BLaER1 (cell line): Measurements from ENCODE around the gene SCFD2.

Source experiments
- H3K27ac ChIP-seq: shearing (Covaris generic); formaldehyde crosslinking; 2 replicates; pipeline ENCODE4 v1.8.1; 2022
- H3K27me3 ChIP-seq: shearing (Covaris generic); formaldehyde crosslinking; 2 replicates; pipeline ENCODE4 v1.8.1; 2022
- H3K36me3 ChIP-seq: shearing (Covaris generic); formaldehyde crosslinking; 2 replicates; pipeline ENCODE4 v1.8.1; 2022
- H3K4me1 ChIP-seq: shearing (Covaris generic); formaldehyde crosslinking; 2 replicates; pipeline ENCODE4 v1.8.1; 2022
- H3K4me2 ChIP-seq: shearing (Covaris generic); formaldehyde crosslinking; 2 replicates; pipeline ENCODE4 v1.8.1; 2022
- H3K4me3 ChIP-seq: shearing (Covaris generic); formaldehyde crosslinking; 2 replicates; pipeline ENCODE4 v1.8.1; 2022
- H3K9ac ChIP-seq: shearing (Covaris generic); formaldehyde crosslinking; 2 replicates; pipeline ENCODE4 v1.8.1; 2022
- H3K9me3 ChIP-seq: shearing (Covaris generic); formaldehyde crosslinking; 2 replicates; pipeline ENCODE4 v1.8.1; 2022
- H4K20me1 ChIP-seq: shearing (Covaris generic); formaldehyde crosslinking; 2 replicates; pipeline ENCODE4 v1.8.1; 2022
- Cebpa-rat ChIP-seq: shearing (Covaris generic); IDR thresholded peaks from 2 replicates; pipeline ENCODE4 v1.8.1; 2022

The SCFD2 gene

DNA sequence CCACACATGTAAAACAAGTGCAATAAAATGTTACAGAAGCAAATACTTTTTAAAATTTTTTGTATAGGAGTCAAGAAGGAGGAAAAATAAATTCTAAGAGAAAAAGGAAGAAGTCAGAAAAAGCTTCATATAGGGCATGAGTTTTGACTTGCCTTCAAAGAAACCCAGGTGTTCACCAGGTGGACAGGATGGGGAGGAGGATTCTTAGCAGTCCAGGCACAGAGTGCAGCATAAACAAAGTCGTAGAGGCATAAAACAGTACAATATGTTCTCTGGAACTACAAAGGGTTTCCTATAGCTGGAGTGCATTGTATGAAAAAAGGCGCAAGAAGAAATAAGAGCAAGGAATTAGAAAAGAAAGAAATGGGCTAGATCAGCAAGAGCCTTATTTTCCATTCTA, 1.9 kb upstream of the SCFD2 start:
- H3K27ac ChIP-seq: no peak overlapping the region
- H4K20me1 ChIP-seq: peaks cover 13% of the 10 kb centered on the region; the same call in 1 of the 2 replicates
- H3K4me1 ChIP-seq: peaks cover 29% of the 10 kb centered on the region
- no peaks in the 10 kb centered on the region for H3K9me3 ChIP-seq
- no peaks in the 10 kb centered on the region for H3K27me3 ChIP-seq
- no peak overlapping the region for H3K4me3 ChIP-seq
- no peak overlapping the region for H3K9ac ChIP-seq
- H3K36me3 ChIP-seq: no peaks in the 10 kb centered on the region
- no peak for TF ChIP-seq Cebpa-rat
- no peak overlapping the region for H3K4me2 ChIP-seq

DNA sequence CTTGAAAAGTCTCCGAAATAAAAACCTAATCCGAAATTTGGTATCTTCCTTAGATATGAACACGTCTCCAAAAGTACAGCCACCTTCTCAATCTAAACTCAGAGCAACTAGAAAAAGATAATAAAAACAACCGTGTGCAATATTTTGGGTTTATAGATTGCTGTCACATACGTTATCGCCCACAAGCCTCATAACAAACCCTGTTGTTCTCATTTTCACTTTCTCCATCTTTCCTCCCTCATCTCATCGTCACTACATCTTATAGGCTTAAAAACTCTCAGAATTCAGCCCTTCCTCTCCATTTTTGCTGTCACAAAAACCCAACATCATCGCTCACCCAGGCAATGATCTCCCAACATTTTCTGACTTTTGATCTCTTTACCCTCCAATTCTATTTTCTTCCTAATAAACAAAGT, 448 bp upstream of the SCFD2 start:
- H4K20me1 ChIP-seq: peaks cover 27% of the 10 kb centered on the region; the same call in 1 of the 2 replicates
- H3K9ac ChIP-seq: peak overlapping the region; percentile 82; the same call in 1 of the 2 replicates
- no peaks in the 10 kb centered on the region for H3K27me3 ChIP-seq
- TF ChIP-seq Cebpa-rat: no peak
- H3K9me3 ChIP-seq: no peaks in the 10 kb centered on the region
- peaks cover 43% of the 10 kb centered on the region for H3K4me1 ChIP-seq
- H3K4me2 ChIP-seq: peak overlapping the region; percentile 94
- H3K36me3 ChIP-seq: 0 out of 2 replicates have a peak, but pooled peaks cover 5% of the 10 kb centered on the region
- H3K4me3 ChIP-seq: peak overlapping the region; percentile 97
- H3K27ac ChIP-seq: peak overlapping the region; percentile 68

DNA sequence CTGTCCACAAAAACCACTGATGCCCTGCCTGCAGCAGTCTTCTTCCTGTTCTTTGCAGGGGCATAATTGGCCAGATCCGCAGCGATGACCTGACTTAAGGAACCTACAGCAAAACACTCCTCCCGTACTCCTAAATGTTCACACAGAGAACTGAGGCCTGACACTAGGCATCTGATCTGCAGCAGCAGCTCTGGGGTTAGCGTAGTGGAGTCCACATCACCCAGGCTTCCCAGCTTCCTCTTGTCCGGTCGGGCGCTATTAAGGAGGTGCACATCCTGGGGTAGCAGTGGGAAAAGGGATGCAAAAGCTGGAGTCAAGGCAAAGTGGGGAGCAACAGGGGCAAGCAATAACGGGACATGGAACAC, 758 bp downstream of the SCFD2 start:
- Histone ChIP-seq H3K4me3 (peak overlapping the region; percentile 97), H4K20me1 (peaks cover 38% of the 10 kb centered on the region; the same call in 1 of the 2 replicates), H3K27me3 (no peaks in the 10 kb centered on the region), H3K4me1 (peaks cover 46% of the 10 kb centered on the region), H3K9ac (peak overlapping the region; percentile 82), H3K4me2 (peak overlapping the region; percentile 94), H3K36me3 (peaks cover 11% of the 10 kb centered on the region; the same call in 1 of the 2 replicates), H3K9me3 (no peaks in the 10 kb centered on the region), H3K27ac (peak overlapping the region; percentile 68)
- no peak for TF ChIP-seq Cebpa-rat

DNA sequence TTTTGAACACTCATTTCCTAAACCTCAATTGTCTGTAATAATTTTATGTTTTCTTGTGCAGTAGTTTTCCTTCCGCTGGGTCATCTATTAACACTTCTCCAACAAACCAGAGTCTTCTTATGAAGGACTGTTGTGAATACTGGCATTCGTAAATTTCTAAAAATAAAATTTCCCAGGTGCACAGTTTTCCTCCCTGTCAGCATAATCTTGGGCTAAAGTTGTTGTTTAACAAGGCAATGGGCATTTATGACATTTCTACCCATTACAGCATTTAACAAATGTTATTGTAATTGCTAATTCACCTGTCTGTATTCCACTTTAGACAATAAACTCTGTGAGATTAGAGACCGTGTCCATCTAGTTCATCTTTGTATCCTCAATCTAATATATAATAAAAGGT, 1.2 kb downstream of the SCFD2 start:
- H3K9me3 ChIP-seq: no peaks in the 10 kb centered on the region
- peaks cover 14% of the 10 kb centered on the region; the same call in 1 of the 2 replicates for H3K36me3 ChIP-seq
- peak overlapping the region; percentile 82 for H3K9ac ChIP-seq
- H3K27me3 ChIP-seq: no peaks in the 10 kb centered on the region
- H3K4me1 ChIP-seq: peaks cover 49% of the 10 kb centered on the region
- peaks cover 42% of the 10 kb centered on the region; the same call in 1 of the 2 replicates for H4K20me1 ChIP-seq
- no peak for TF ChIP-seq Cebpa-rat
- peak overlapping the region; percentile 68; the same call in 1 of the 2 replicates for H3K27ac ChIP-seq
- H3K4me3 ChIP-seq: peak overlapping the region; percentile 97
- H3K4me2 ChIP-seq: peak overlapping the region; percentile 94

DNA sequence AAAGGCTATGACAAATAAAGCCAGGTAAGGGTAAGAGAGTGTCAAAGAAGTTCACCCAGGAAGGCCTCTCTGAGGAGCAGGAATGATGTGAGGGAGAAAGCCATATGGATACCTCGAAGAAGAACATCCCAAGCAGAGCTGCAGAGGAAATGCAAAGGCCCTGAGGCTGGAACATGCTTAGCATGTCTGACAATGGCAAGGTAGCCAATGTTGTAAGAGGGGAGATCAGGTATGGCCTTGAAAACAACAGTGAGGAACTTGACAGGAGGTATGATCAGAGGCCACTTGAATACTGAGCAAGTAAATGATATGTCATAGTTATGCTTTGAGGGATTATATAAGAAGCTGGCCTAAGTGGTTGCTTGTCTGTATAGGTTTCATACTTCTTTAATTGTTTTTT, 3.8 kb downstream of the SCFD2 start:
- TF ChIP-seq Cebpa-rat: no peak
- H3K36me3 ChIP-seq: peaks cover 24% of the 10 kb centered on the region
- peaks cover 51% of the 10 kb centered on the region; the same call in 1 of the 2 replicates for H4K20me1 ChIP-seq
- peaks cover 50% of the 10 kb centered on the region for H3K4me1 ChIP-seq
- peak overlapping the region; percentile 94 for H3K4me2 ChIP-seq
- no peaks in the 10 kb centered on the region for H3K27me3 ChIP-seq
- no peak overlapping the region for H3K4me3 ChIP-seq
- 0 out of 2 replicates have a peak, but pooled peaks cover 1% of the 10 kb centered on the region for H3K9me3 ChIP-seq
- H3K9ac ChIP-seq: no peak overlapping the region
- H3K27ac ChIP-seq: no peak overlapping the region

DNA sequence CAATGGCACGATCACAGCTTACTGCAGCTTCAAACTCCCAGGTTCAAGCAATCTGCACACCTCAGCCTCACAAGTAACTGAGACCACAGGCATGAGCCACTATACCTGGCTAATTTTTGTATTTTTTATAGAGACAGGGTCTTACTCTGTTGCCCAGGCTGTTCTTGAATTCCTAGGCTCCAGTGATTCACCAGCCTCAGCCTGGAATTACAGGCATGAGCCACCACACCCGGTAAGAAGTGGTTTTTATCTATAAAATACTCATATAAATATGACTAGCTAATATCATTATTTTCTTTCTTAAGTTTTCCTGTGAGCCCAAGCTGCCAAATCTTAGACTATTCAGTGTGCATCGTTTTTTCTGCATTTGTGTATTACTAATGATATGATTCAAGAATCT, 4.4 kb downstream of the SCFD2 start:
- Histone ChIP-seq H3K4me1 (peaks cover 43% of the 10 kb centered on the region), H3K27me3 (no peaks in the 10 kb centered on the region), H3K4me3 (no peak overlapping the region), H4K20me1 (peaks cover 51% of the 10 kb centered on the region; the same call in 1 of the 2 replicates), H3K36me3 (peaks cover 29% of the 10 kb centered on the region), H3K9me3 (0 out of 2 replicates have a peak, but pooled peaks cover 8% of the 10 kb centered on the region), H3K9ac (no peak overlapping the region), H3K27ac (no peak overlapping the region), H3K4me2 (peak overlapping the region; percentile 94)
- no peak for TF ChIP-seq Cebpa-rat

DNA sequence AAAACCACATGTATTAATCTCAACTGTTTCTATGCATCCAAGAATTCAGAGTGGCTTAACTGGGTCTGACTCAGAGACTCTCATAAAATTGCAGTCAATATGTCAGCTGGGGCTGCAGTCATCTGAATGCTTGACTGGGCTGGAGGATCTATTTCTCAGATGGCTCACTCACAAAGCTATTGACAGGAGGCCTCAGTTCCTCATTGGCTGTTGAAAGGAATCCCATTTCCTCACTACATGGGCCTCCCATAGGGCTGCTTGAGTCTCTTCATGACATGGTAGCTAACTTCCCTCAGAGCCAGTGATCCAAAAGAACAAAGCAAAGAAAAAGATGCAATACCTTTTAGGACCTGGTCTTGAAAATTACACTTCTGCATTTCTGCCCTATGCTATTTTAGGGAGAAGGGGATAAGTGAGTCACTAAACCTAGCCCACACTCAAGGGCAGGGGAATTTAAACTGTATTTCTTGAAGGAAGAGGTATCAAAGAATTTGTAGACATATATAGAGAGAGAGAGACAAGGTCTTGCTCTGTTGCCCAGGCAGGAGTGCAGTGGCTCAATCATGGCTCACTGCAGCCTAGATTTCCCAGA, 9.8 kb downstream of the SCFD2 start:
- H3K27ac ChIP-seq: no peak overlapping the region
- H3K4me2 ChIP-seq: no peak overlapping the region
- peaks cover 28% of the 10 kb centered on the region; the same call in 1 of the 2 replicates for H4K20me1 ChIP-seq
- H3K27me3 ChIP-seq: no peaks in the 10 kb centered on the region
- no peak overlapping the region for H3K9ac ChIP-seq
- peaks cover 74% of the 10 kb centered on the region for H3K36me3 ChIP-seq
- H3K9me3 ChIP-seq: peaks cover 33% of the 10 kb centered on the region
- 0 out of 2 replicates have a peak, but pooled peaks cover 4% of the 10 kb centered on the region for H3K4me1 ChIP-seq
- TF ChIP-seq Cebpa-rat: no peak
- no peak overlapping the region for H3K4me3 ChIP-seq

DNA sequence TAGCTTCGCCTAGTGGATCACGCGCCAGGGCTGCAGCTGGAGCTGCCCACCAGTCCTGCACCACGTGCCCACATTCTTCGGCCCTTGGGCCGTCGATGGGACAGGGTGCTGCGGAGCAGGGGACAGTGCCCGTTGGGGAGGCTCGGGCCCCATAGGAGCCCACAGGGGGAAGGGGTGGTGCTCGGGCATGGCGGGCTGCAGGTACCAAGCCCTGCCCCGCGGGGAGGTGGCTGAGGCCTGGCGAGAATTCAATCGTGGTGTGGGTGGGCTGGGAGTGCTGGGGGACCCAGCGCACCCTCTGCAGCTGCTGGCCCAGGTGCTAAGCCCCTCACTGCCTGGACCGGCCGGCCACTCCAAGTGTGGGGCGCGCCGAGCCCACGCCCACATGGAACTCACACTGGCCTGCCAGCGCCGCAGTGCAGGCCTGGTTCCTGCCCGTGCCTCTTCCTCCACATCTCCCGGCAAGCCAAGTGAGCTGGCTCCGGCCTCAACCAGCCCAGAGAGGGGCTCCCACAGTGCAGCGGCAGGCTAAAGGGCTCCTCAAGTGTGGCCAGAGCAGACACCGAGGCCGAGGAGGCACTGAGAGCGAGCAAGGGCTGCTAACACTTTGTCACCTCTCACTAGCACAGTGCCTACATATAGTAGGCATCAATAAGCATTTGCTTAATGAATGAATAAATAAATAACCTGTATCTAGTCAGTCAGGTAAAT, 11.7 kb downstream of the SCFD2 start:
- Histone ChIP-seq H3K4me2 (no peak overlapping the region), H3K9me3 (peaks cover 33% of the 10 kb centered on the region), H3K27me3 (no peaks in the 10 kb centered on the region), H3K4me1 (no peaks in the 10 kb centered on the region), H3K9ac (no peak overlapping the region), H4K20me1 (peaks cover 12% of the 10 kb centered on the region; the same call in 1 of the 2 replicates), H3K4me3 (no peak overlapping the region), H3K27ac (no peak overlapping the region), H3K36me3 (peaks cover 80% of the 10 kb centered on the region)
- no peak for TF ChIP-seq Cebpa-rat

DNA sequence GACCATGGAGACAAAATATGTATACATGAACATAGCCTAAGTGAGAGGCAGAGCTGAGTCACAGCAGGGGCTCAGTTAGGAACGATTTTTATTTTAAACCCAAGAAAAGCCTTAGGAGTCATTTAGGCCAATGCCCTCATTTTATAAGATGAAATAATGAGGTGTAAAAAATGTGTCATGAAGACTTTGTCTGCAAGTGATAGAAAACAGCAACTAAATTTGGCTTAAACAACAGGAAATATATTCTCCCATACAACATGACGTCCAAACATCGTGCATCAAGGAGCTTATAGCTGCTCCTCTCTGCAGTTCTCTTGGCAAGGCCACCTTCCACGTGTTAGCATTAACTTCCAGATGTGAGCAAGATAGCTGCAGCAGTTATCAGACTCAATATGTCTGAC, 16.8 kb downstream of the SCFD2 start:
- peaks cover 24% of the 10 kb centered on the region for H3K9me3 ChIP-seq
- no peak overlapping the region for H3K9ac ChIP-seq
- no peak overlapping the region for H3K4me2 ChIP-seq
- H3K27me3 ChIP-seq: no peaks in the 10 kb centered on the region
- H3K4me3 ChIP-seq: no peak overlapping the region
- no peaks in the 10 kb centered on the region for H3K4me1 ChIP-seq
- TF ChIP-seq Cebpa-rat: no peak
- H3K36me3 ChIP-seq: peaks cover 77% of the 10 kb centered on the region
- H3K27ac ChIP-seq: no peak overlapping the region
- peaks cover 9% of the 10 kb centered on the region; the same call in 1 of the 2 replicates for H4K20me1 ChIP-seq

DNA sequence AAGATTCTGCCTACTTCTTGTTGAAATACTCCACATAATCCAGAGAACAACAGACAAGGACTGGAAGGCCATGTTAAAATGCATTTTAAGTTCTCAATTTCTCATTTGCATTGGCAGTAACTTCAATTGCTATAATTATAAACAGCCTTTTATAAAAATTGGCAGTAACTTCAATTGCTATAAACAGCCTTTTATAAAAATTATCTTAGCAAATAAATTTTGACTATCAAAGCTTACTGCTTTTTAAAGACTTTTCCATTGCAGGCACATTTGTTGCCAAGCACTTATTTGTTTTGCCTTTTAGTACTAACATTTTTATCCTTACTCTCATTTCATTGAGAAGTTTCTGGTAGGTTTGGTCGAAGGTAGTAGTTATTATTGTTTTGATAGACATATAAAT, 17.8 kb downstream of the SCFD2 start:
- no peak overlapping the region for H3K27ac ChIP-seq

More for the DNA sequence above, 17.8 kb downstream of the SCFD2 start:
- no peaks in the 10 kb centered on the region for H3K27me3 ChIP-seq
- no peaks in the 10 kb centered on the region for H3K4me1 ChIP-seq
- H3K36me3 ChIP-seq: peaks cover 66% of the 10 kb centered on the region
- peaks cover 26% of the 10 kb centered on the region for H3K9me3 ChIP-seq
- H4K20me1 ChIP-seq: peaks cover 5% of the 10 kb centered on the region; the same call in 1 of the 2 replicates
- H3K4me3 ChIP-seq: no peak overlapping the region
- H3K4me2 ChIP-seq: no peak overlapping the region
- H3K9ac ChIP-seq: no peak overlapping the region
- TF ChIP-seq Cebpa-rat: no peak
